ENCODE data around the gene CD9. TPM values are rescaled to one million over a fixed set of nuclear protein-coding genes. Genes with fewer than 3 reads are reported as not detected.

Gene CD9

DNA sequence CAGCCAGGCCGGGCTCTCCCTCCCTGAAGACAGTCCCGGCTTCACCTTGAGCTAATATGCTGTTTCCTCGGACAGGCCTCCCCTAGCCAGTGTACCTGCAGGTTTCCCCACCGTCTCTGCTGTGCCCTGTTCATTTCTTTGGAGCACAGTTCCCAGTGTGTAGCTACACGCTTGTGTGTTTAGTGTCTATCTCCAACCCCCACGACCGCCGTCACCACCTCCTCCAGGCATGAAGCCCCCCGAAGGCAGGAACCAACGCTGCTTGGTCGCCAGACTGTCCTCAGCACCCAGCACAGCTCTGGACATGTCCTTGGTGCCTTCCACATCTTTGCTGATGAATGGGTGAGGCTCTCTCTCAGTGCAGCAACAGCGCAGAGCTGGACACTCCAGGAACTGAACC lies 84.1 kb downstream of the CD9 start:
- peak overlapping the region; percentile 12 for H2AK5ac ChIP-seq (ENCODE audit: low read depth, low read length)
- H2BK5ac ChIP-seq (ENCODE audit: low read length) = no peak overlapping the region
- H3K79me1 ChIP-seq (ENCODE audit: low read depth, low read length) = no peaks in the 10 kb centered on the region
- no CpG with 5 or more reads among the region's 12 CpGs for WGBS, 2 donors (ENCODE audit: extremely low coverage in 2 of 2, insufficient read length in 2 of 2, insufficient replicate concordance in 1 of 2)
- H3K23ac ChIP-seq (ENCODE audit: low read depth, low read length, poor library complexity) = no peak overlapping the region
- H3K18ac ChIP-seq (ENCODE audit: low read length) = peak overlapping the region; percentile 55
- H3K4me3 ChIP-seq (ENCODE audit: low read length in 2 of 2) = peak overlapping the region in 1 of 2 donors; percentile 34
- H3K9me3 ChIP-seq (replicated peaks in 1 of 2; ENCODE audit: control insufficient read depth in 2 of 2, insufficient read depth in 1 of 2, low read depth in 1 of 2, low read length in 2 of 2) = peaks cover 0 to 4% of the 10 kb centered on the region in 2 donors
- H3K27me3 ChIP-seq (ENCODE audit: control insufficient read depth in 3 of 3, insufficient read depth in 3 of 3, low read depth in 1 of 3, low read length in 3 of 3) = peaks cover 0 to 4% (median 0%) of the 10 kb centered on the region in 3 experiments
- H4K8ac ChIP-seq (ENCODE audit: low read depth, low read length) = no peak overlapping the region
- H3K4me1 ChIP-seq (ENCODE audit: control insufficient read depth in 2 of 2, insufficient read depth in 1 of 2, low read depth in 1 of 2, low read length in 2 of 2) = peaks cover 4 to 12% of the 10 kb centered on the region in 2 donors
- no peaks in the 10 kb centered on the region for H3K36me3 ChIP-seq (replicated peaks in 1 of 2; ENCODE audit: control insufficient read depth in 2 of 2, insufficient read depth in 2 of 2, low read length in 2 of 2)
- H2BK15ac ChIP-seq (ENCODE audit: low read length) = peak overlapping the region; percentile 40
- no peak overlapping the region for H4K91ac ChIP-seq (ENCODE audit: low read depth, low read length, poor library complexity)
- H3K9ac ChIP-seq (ENCODE audit: low read depth, low read length, poor library complexity) = no peak overlapping the region
- H2BK12ac ChIP-seq (ENCODE audit: low read length) = no peak overlapping the region
- no peak overlapping the region for H3K14ac ChIP-seq (ENCODE audit: low read length)
- H3K4ac ChIP-seq (ENCODE audit: low read length) = peak overlapping the region; percentile 69
- peak overlapping the region; percentile 10 for H2BK120ac ChIP-seq (ENCODE audit: low read depth, low read length)
- no peak for DNase-seq (ENCODE audit: low spot score)
- H3K4me2 ChIP-seq (ENCODE audit: insufficient read depth, low read length, poor library complexity, severe bottlenecking) = no peak overlapping the region
- H2AFZ ChIP-seq (ENCODE audit: low read length) = no peak overlapping the region
- no peak overlapping the region for H3K27ac ChIP-seq (replicated peaks; ENCODE audit: low read length)

DNA sequence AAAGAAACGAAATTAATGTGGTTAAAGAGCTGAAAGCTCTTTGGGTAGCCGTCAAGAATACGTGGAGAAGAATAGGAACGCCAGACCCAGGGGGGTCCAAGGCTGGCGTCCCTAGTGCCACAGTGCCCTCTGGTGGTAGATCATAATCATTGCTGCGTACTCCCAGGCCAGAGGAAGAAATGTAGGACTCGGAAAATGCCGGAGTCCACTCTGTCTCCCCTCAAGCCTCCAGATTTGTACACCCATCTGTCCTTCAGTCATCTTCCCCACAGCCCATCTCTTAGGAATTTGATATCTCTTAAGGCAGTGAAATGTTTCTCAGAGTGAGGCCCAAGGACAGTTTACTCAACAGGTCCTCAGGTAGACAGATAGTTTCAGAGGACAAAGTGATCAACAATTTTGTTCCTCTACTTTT lies 84.9 kb downstream of the CD9 start:
- Histone ChIP-seq H4K8ac (ENCODE audit: low read depth, low read length) (no peak overlapping the region), H3K4me3 (ENCODE audit: low read length in 2 of 2) (no peak overlapping the region), H3K9me3 (replicated peaks in 1 of 2; ENCODE audit: control insufficient read depth in 2 of 2, insufficient read depth in 1 of 2, low read depth in 1 of 2, low read length in 2 of 2) (peaks cover 0 to 5% of the 10 kb centered on the region in 2 donors), H2BK5ac (ENCODE audit: low read length) (no peak overlapping the region), H3K27me3 (ENCODE audit: control insufficient read depth in 3 of 3, insufficient read depth in 3 of 3, low read depth in 1 of 3, low read length in 3 of 3) (no peaks in the 10 kb centered on the region), H3K4me1 (ENCODE audit: control insufficient read depth in 2 of 2, insufficient read depth in 1 of 2, low read depth in 1 of 2, low read length in 2 of 2) (peaks cover under 1 to 10% of the 10 kb centered on the region in 2 donors), H4K91ac (ENCODE audit: low read depth, low read length, poor library complexity) (no peak overlapping the region), H2BK12ac (ENCODE audit: low read length) (no peak overlapping the region), H3K14ac (ENCODE audit: low read length) (no peak overlapping the region), H3K36me3 (replicated peaks in 1 of 2; ENCODE audit: control insufficient read depth in 2 of 2, insufficient read depth in 2 of 2, low read length in 2 of 2) (no peaks in the 10 kb centered on the region), H2AK5ac (ENCODE audit: low read depth, low read length) (no peak overlapping the region), H3K79me1 (ENCODE audit: low read depth, low read length) (no peaks in the 10 kb centered on the region), H2AFZ (ENCODE audit: low read length) (peak overlapping the region; percentile 55), H3K4ac (ENCODE audit: low read length) (no peak overlapping the region), H3K18ac (ENCODE audit: low read length) (no peak overlapping the region), H3K9ac (ENCODE audit: low read depth, low read length, poor library complexity) (no peak overlapping the region), H3K27ac (replicated peaks; ENCODE audit: low read length) (no peak overlapping the region), H2BK15ac (ENCODE audit: low read length) (no peak overlapping the region), H3K23ac (ENCODE audit: low read depth, low read length, poor library complexity) (no peak overlapping the region), H2BK120ac (ENCODE audit: low read depth, low read length) (no peak overlapping the region), H3K4me2 (ENCODE audit: insufficient read depth, low read length, poor library complexity, severe bottlenecking) (no peak overlapping the region)
- peak; percentile 73 for DNase-seq (ENCODE audit: low spot score)
- no CpG with 5 or more reads among the region's 8 CpGs for whole genome bisulfite sequencing, 2 donors (ENCODE audit: extremely low coverage in 2 of 2, insufficient read length in 2 of 2, insufficient replicate concordance in 1 of 2)

DNA sequence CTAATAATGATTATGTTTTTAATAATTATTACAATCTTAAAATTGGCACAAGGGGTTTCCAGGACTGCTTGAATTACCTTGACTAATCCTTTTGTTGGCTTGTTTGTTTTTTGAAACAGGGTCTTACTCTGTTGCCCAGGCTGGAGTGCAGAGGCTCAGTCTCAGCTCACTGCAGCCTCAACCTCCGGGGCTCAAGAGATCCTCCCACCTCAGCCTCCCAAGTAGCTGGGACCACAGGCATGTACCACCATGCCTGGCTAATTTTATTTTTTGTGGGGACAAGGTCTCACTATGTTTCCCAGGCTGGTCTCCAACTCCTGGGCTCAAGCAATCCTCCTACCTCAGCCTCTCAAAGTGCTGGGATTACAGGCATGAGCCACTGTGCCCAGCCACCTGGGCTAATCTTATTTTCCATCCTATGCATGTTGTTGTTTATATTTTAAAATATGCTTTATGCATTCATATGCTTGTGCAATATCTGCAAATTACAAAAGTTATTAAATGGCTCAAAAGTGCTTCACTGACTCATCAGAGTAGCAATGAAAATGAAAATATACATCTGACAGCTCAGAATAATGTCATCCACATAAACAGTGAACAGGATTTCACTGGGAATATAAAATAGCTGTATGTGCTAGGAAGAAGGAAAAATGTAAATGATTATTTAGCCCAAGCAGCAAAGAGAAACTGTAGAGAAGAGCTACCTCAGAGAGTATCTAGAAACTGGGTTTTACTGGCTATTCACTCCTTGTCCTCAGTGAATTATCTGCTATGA lies 85.5 kb downstream of the CD9 start:
- Histone ChIP-seq H2BK5ac (ENCODE audit: low read length) (no peak overlapping the region), H2AK5ac (ENCODE audit: low read depth, low read length) (no peak overlapping the region), H4K8ac (ENCODE audit: low read depth, low read length) (no peak overlapping the region), H3K36me3 (replicated peaks in 1 of 2; ENCODE audit: control insufficient read depth in 2 of 2, insufficient read depth in 2 of 2, low read length in 2 of 2) (no peaks in the 10 kb centered on the region), H3K14ac (ENCODE audit: low read length) (no peak overlapping the region), H3K9me3 (replicated peaks in 1 of 2; ENCODE audit: control insufficient read depth in 2 of 2, insufficient read depth in 1 of 2, low read depth in 1 of 2, low read length in 2 of 2) (peaks cover 0 to 5% of the 10 kb centered on the region in 2 donors), H3K79me1 (ENCODE audit: low read depth, low read length) (no peaks in the 10 kb centered on the region), H3K9ac (ENCODE audit: low read depth, low read length, poor library complexity) (no peak overlapping the region), H3K4me3 (ENCODE audit: low read length in 2 of 2) (no peak overlapping the region), H2BK15ac (ENCODE audit: low read length) (no peak overlapping the region), H3K27ac (replicated peaks; ENCODE audit: low read length) (no peak overlapping the region), H3K23ac (ENCODE audit: low read depth, low read length, poor library complexity) (no peak overlapping the region), H3K18ac (ENCODE audit: low read length) (no peak overlapping the region), H2BK12ac (ENCODE audit: low read length) (no peak overlapping the region), H3K4me2 (ENCODE audit: insufficient read depth, low read length, poor library complexity, severe bottlenecking) (no peak overlapping the region), H2BK120ac (ENCODE audit: low read depth, low read length) (no peak overlapping the region), H4K91ac (ENCODE audit: low read depth, low read length, poor library complexity) (no peak overlapping the region), H2AFZ (ENCODE audit: low read length) (no peak overlapping the region), H3K27me3 (ENCODE audit: control insufficient read depth in 3 of 3, insufficient read depth in 3 of 3, low read depth in 1 of 3, low read length in 3 of 3) (no peaks in the 10 kb centered on the region), H3K4me1 (ENCODE audit: control insufficient read depth in 2 of 2, insufficient read depth in 1 of 2, low read depth in 1 of 2, low read length in 2 of 2) (peaks cover 0 to 9% of the 10 kb centered on the region in 2 donors), H3K4ac (ENCODE audit: low read length) (no peak overlapping the region)
- no peak for DNase-seq (ENCODE audit: low spot score)
- WGBS, 2 donors (ENCODE audit: extremely low coverage in 2 of 2, insufficient read length in 2 of 2, insufficient replicate concordance in 1 of 2) = no CpG with 5 or more reads among the region's 1 CpG

Small RNA genes within 50 kb of the gene (small RNA-seq; reads per million reads assigned to genes)
- gene ATP5MFP5 (ENCODE audit: insufficient read depth) (not detected), gene RF00019 (ENCODE audit: insufficient read depth) (not detected)

All from neuronal stem cell (in vitro differentiated cells).